Activated CD8-positive, alpha-beta memory T cell treated with anti-CD3 and anti-CD28 coated beads for 48 hours (primary cell): Measurements from ENCODE around the gene GCSAM.

Experiments
- DNase-seq, 3 experiments: peaks; one replicate each; pipeline ENCODE4 v3.0.0-alpha.2; 2020; ENCODE audit warnings: low read depth in 2 of 3, low spot score in 2 of 3

GCSAM gene

GRCh38 chr3:112132975-112133448 lies at the start of gene GCSAM:
TSS of gene GCSAM (minus strand) at chr3:112133248. CDS start at chr3:112133120, 128 bp downstream.
- peak in 1 of 3 experiments; percentile 18 for DNase-seq

DNA sequence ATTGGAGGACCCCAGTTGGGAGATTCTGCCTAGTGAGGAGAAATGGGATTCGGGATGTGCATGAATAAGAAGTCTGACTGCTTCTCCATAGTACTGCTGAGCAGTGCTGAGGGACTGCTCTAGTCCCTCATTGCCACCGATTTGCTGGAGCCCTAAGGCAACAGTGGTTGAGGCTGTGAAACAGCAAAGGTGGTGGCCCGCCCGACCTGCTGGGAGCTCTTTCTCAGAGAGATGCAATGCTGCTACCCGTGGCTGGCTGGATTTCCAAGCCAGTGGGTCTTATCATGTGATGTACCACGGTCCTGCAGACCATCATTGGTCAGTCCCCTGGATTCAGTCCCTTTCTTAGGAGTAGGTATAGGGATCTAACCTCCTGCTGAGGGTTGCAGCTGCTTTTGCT lies 42.6 kb upstream of the GCSAM start:
- no peak for DNase-seq

DNA sequence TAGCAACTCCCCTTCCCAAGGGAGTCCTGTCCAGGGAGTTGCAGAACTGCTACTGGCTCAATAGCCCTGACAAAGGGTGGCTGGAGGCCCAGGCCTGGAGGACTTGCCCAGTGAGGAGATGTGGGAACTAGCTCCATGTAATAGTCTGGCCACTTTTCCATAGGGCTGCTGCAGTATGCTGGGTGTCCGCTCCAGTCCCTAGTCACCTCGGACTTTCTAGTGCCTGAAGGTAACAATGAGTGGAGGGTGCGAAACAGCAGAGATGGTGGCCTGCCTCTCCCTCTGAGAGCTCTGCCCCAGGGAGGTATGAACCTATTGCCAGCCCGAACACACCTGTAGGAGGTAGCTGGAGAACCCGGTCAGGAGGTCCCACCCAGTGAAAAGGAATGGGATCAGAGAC lies 42.0 kb upstream of the GCSAM start:
- DNase-seq, result no peak

DNA sequence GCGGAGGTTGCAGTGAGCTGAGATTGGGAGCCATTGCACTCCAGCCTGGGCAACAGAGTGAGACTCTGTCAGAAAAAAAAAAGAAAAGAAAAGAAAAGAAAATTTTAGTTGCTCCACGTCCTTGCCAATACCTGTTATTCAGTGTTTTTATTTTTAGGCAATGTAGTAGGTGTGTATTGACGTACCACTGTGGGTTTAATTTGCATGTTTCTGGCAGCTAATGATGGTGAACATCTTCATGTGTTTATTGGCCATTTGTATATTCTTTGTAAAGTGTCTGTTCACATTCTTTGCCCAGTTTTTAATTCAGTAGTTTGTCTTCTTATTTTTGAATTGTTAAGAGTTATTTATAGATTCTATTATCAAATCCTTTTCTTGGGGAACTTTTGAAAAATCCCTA lies 38.1 kb upstream of the GCSAM start:
- DNase-seq, result no peak

- DNase-seq, result no peak
Measured at GRCh38 chr3:112170046-112170445, 37.0 kb upstream of the GCSAM start.

- DNase-seq, result no peak
Measured at GRCh38 chr3:112167758-112168157, 34.7 kb upstream of the GCSAM start.

- no peak for DNase-seq
Measured at GRCh38 chr3:112149136-112149535, 16.1 kb upstream of the GCSAM start.

- DNase-seq, result no peak
Measured at GRCh38 chr3:112143689-112144088, 10.6 kb upstream of the GCSAM start.

DNA sequence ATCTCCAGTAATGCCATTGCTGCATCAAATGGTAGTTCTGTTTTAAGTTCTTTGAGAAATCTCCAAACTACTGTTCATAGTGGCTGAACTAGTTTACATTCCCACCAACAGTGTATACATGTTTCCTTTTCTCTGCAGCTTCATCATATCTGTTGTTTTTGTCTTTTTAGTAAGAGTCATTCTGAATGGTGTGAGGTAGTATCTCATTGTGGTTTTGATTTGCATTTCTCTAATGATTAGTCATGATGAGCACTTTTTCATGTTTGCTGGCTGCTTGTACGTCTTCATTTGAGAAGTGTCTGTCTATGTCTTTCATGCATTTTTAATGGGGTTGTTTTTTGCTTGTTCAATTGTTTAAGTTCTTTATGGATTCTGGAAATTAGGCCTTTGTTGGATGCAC lies 10.2 kb upstream of the GCSAM start:
- DNase-seq, result no peak

DNA sequence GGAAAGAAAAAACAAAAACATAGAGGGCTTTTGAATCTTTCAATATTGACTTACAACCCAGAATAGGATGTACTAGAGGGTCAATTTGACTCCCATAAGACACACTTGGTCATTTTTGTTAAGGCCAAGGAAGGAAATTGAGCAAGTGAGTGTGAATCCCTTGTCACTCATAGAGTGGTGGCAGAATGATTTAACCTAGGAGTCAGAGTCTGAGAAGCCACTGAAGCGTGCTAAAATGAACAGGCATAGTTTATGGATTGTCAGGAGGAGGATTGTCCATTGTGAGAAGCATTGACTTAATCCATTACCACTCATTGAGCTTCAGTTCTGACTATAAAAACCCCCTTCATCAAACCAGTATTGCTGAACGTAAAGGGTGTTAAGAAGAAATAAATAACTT lies 8.2 kb upstream of the GCSAM start:
- DNase-seq, result no peak

GRCh38 chr3:112140584-112140983 lies 7.5 kb upstream of the GCSAM start:
- no peak for DNase-seq

DNA sequence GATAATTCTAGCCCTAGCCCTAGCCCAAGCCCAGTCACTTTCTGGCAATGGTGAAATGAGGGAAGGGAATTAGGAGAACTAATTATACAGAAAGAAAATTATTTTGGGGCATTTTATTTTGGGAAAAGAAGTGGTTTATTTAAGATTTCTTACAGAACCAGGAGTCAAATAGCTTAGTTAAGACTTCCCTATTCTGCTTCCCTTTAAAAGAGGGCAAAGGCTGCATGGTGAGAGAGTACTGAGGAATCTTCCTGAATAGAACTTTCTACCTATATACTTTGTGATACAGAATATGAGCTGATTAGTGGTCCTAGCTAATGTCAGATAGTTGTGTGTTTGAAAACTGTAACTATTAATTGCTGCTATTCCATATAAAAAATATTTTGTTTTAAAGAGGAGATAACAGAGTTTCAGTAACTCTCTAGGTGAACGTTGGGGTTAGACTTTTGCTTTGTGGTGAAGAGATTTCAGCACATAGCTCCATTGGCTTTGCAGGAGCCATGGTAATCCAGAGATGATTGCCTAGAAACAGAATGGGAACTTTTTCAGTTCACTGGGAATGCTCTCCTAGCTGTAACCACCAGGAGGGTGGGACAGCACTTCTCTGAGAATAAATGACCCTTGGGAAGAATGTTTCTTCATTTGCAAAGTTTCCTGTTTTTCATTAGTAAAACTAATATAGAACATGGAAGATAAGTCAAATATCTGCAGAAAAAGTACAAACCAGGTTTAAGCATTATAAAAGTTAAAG lies 5.3 kb upstream of the GCSAM start:
- DNase-seq, result no peak

DNA sequence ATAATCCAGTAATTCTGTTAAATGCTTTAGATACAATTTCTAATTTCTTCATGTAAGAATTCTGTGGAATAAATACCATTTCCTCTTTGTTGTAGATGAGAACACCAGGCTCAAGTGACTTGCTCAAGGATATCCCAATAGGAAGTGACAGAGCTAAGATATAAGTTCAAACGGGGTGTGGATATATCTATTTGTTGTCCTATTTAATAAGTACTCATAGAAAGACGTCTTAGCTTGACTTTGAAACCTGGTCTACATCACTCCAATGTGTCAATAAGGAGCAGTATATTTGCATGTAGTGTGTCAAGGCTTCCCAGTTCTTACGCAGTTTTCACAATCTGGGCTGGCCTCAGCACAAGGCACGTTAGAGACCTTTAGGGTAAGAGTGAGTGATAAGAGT lies 4.7 kb upstream of the GCSAM start:
- DNase-seq, result no peak

DNA sequence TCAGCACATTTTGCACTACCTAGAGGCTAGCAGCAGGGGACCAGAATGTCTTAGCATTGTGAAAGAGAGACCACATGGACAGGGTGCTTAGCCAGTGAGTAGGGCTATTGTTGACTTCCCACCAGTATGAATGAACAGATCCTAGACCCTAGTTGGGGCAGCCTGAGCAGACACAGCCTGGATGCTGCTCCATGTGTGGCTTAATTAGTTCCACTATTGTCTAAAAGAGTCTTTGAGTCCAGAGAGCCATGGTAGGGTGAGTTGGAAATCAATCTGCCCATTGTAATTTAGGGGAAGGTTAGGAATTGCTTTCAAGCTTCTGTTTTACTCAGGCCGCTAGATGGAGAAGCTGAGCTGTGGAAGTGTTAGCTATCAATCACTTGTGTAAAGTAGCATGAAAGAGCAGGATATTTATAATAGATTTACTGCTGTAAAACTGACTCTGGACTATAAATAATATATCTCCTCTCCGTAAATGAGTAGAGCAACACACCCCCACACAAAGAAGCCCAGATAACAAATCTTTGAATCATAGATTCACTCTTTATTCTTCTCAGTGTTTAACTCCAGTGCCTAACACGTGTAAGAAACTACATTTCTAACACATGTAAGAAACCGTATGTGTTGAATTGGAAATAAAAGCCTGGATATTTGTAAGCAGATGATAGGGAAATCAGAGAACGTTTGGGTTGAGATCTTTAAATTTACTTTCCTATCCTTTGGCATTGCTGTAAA lies 4.1 kb upstream of the GCSAM start:
- DNase-seq, result no peak

- no peak for DNase-seq
Measured at GRCh38 chr3:112136046-112136445, 3.0 kb upstream of the GCSAM start.

DNA sequence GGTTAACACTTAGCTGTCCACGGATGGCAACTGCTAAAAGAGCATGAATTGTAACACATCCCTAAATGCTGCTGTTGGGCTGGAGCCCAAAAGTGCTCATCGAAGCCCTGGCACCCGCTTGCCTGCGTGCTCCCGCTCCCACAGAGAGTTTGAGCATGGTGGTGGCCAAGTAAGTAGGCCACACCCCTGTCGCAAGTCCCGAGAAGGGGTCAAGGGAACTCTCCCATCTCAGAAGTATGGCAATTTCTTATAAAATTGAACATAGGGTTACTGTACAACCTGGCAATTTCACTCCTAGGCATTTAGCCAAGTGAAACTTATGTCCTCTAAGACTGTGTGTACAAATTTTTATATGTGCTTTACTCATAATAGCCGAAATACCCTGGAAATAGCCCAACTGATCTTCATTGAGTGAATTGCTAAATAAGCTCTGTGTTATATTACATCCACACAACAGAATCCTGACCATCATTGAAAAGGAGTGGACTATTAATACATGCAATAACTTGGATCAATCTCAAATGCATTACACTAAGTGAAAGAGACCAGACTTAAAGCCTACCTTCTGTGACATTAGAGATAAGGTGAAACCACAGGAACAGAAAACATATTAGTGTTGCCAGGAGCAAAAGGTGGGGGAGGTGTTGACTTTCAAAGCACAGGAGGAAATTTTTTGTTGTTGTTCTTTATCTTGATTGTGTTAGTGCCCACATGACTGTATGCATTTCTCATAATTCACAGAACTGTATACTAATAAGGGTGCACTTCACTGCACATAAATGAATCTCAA lies 1.5 kb upstream of the GCSAM start:
- no peak for DNase-seq

DNA sequence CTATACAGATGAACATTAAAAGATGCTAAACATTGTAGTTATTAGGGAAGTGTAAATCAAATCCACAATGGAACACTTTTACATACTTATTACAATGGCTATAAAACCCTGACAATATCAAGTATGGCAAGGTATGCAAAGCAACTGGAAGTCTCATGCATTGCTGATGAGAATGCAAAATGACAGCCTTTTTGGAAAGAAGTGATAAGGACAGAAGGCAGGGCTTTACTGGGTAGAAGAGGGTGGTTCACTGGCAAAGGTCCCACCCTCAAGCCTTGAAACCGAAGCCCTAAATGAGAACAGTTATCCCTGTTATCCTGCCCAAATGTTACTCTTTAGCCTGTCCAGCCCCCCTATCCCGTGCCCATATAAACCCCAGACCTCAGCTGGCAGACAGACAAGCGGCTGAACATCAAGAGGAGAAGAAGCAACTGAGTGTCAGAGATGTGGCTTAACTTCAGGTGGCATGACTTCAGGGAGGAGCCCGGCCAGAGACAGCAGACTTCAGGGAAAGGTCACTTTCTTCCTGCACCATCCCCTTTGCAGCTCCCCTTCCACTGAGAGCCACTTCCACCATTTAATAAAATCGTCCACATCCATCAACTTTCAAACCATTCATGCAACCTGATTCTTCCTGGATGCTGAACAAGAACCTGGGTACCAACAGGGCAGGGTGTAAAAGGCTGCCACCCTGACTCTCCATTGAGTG lies 732 bp upstream of the GCSAM start:
- no peak for DNase-seq

DNA sequence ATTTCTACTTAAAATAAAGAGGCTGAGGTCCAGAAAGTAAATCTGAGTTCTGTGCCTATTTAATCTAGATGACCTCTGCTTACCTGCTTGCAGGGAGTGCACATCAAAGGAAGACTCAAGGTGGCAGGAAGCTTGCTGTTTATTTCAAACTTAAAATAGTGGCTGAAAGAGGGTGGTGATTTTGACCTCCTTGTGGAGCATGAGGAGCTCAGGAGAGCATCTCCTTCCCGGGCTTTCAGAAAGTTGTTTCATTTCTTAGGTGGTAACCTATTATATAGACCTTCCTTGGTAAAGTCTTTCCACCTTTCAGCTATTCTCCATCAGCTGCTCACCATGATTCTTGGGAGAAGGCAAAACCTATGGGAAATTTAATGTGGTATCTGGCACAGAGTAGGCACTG lies 494 bp downstream of the GCSAM start:
- DNase-seq, result no peak

DNA sequence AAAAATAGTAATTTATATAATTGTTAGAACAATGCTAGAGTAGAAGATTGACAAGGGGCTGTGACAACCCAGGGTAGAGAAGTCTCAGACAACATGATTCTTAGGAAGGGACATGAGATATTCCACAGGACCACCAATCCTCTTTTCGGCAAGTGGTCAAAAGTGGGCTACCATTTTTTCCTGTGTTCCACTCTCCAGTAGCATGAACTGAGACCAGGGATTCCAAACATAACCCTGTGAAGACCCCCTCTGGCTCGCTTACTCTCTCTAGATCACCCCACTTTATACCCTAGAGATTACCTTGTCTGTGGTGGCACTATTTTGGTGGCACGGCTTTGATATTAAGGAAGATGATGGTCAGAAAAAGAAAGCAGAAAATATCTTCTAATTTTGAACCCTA lies 960 bp downstream of the GCSAM start:
- no peak for DNase-seq

DNA sequence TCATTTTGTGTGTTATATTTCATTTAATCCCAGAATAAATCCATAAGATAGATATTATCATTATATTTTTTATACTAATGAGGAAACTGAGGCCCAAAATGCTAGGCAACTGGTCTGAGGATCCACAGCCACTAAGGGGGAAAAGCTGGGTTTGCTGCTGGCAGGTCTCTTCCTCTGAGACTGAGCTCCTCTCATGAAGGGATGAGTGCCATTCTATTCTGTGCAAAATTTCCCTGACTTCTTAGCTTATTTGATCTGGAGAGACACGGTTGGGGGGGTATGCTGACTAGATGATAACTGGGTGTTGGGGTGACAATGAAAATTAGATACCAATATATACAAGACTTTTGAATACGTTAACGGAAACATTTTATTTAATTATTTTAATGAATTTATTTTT lies 1.9 kb downstream of the GCSAM start:
- no peak for DNase-seq

DNA sequence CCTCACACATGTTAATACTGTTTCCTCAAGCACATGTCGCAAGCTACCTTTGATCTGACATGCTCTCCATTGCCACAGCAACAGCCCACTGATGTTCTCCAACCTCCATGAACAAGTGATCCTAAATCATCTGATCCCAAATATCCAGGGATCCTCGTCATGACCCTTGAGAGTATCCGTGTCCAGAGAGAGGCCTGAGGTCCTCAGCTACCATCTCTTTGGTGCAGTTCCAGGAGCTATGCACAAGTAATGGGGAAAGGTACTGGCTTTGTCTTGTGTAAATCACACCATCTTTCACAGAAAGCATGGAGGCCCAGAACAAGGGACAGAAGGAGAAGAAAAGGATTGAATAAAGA lies 2.4 kb downstream of the GCSAM start:
- DNase-seq, result no peak
